ENCODE measurements around the gene TMEM82.

The TMEM82 gene

DNA sequence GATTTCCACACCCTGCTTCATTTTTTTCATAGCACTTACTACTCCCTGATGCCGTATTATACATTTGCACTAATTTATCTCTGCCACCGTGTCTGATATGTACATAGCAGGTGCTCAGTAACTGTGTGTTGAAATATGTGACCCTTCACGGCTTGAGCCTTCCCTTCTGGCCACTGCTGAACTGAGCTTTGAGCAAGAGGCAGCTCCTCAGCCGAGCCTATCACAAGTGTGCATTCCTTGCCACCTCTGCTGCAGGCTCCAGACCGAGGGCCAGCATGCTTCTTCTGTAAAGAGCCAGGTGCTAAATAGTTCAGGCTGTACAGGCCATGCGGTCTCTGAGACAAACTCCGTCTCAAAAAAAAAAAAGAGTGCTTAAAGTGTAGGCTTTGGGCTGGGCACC is 35.5 kb upstream of the TMEM82 start:
- H3K4me1 Mint-ChIP-seq = peaks cover 55% of the 10 kb centered on the region
- H3K27me3 Mint-ChIP-seq (ENCODE audit: low read depth) = no peaks in the 10 kb centered on the region
- peak overlapping the region in 2 of 3 experiments; percentile 20 to 22 for H3K4me3 Mint-ChIP-seq
- peaks cover 8% of the 10 kb centered on the region for H3K36me3 Mint-ChIP-seq (ENCODE audit: low read depth)
- no peaks in the 10 kb centered on the region for H3K9me3 Mint-ChIP-seq
- H3K27ac Mint-ChIP-seq = peak overlapping the region; percentile 81 to 92 (median 82)
- TF ChIP-seq, protein P1, sequence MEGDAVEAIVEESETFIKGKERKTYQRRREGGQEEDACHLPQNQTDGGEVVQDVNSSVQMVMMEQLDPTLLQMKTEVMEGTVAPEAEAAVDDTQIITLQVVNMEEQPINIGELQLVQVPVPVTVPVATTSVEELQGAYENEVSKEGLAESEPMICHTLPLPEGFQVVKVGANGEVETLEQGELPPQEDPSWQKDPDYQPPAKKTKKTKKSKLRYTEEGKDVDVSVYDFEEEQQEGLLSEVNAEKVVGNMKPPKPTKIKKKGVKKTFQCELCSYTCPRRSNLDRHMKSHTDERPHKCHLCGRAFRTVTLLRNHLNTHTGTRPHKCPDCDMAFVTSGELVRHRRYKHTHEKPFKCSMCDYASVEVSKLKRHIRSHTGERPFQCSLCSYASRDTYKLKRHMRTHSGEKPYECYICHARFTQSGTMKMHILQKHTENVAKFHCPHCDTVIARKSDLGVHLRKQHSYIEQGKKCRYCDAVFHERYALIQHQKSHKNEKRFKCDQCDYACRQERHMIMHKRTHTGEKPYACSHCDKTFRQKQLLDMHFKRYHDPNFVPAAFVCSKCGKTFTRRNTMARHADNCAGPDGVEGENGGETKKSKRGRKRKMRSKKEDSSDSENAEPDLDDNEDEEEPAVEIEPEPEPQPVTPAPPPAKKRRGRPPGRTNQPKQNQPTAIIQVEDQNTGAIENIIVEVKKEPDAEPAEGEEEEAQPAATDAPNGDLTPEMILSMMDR (IDR thresholded peaks at IDR 0.05; ENCODE audit: unreplicated experiment in 3 of 3) = no peak

DNA sequence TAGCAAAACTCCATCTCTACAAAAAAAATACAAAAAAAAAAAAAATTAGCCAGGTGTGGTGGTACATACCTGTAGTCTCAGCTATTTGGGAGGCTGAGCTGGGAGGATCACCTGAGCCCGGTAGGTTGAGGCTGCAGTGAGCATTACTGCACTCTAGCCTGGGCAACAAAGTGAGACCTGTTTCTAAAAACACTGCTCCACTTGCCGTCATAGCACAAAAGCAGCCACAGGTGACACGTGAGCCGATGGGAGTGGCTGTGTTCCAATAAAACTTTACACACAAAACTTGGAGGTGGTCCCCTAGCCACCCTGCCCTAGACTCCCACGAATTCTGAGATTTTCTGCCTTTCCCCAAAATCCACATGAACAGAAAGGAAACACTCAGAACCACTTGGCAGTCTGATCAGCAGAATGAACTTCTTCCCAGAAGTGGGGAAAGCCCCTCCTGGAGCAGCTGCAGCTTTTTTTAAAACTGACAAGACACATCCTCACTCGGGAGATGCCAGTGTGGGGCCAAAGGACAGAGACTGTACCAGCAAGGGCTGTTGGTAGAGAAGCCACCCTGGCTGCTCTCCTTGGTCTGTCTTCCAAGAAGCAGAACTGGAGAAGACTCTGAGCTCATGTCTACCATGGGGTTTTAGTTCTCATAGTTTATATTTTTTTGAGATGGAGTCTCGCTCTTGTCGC is 34.9 kb upstream of the TMEM82 start:
- peaks cover 8% of the 10 kb centered on the region for H3K36me3 Mint-ChIP-seq (ENCODE audit: low read depth)
- peaks cover 51% of the 10 kb centered on the region for H3K4me1 Mint-ChIP-seq
- H3K27ac Mint-ChIP-seq = peak overlapping the region in 2 of 3 experiments; percentile 25 to 41
- H3K9me3 Mint-ChIP-seq = no peaks in the 10 kb centered on the region
- H3K4me3 Mint-ChIP-seq = no peak overlapping the region
- no peaks in the 10 kb centered on the region for H3K27me3 Mint-ChIP-seq (ENCODE audit: low read depth)
- TF ChIP-seq, protein P1 (IDR thresholded peaks at IDR 0.05; ENCODE audit: unreplicated experiment in 3 of 3) = no peak

DNA sequence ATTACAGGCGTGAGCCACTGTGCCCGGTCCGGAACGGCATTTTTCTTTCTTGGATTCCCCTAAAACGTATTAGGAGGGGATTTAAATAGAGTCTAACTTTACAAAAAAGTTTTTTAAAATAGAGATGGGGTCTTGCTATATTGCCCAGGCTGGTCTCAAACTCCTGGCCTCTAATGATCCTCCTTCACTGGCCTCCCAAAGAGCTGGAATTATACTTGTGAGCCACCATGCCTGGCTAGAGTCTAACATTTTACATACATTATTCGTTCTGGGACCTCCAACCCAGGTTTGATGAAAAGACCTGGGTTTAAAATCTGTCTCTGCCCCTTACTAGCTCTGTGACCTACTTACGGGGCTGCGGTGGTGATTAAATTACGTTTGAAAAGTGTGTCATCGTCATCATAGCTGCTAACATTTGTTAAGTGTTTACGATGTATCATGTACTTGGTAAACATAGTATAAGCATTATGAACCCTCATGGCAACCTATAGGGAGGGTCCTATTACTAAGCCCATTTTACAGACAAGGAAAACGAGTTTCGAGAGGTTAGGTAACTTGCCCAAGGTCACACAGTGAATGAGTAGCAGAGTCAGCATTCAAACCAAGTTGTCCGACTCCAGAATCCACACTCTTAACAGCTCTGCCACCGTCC is 33.7 kb upstream of the TMEM82 start:
- no peaks in the 10 kb centered on the region for H3K9me3 Mint-ChIP-seq
- H3K4me1 Mint-ChIP-seq = peaks cover 43% of the 10 kb centered on the region
- H3K27ac Mint-ChIP-seq = peak overlapping the region in 2 of 3 experiments; percentile 50 to 61
- H3K4me3 Mint-ChIP-seq = no peak overlapping the region
- no peaks in the 10 kb centered on the region for H3K27me3 Mint-ChIP-seq (ENCODE audit: low read depth)
- H3K36me3 Mint-ChIP-seq (ENCODE audit: low read depth) = peaks cover 8% of the 10 kb centered on the region
- TF ChIP-seq, protein P1 (IDR thresholded peaks at IDR 0.05; ENCODE audit: unreplicated experiment in 3 of 3) = no peak

DNA sequence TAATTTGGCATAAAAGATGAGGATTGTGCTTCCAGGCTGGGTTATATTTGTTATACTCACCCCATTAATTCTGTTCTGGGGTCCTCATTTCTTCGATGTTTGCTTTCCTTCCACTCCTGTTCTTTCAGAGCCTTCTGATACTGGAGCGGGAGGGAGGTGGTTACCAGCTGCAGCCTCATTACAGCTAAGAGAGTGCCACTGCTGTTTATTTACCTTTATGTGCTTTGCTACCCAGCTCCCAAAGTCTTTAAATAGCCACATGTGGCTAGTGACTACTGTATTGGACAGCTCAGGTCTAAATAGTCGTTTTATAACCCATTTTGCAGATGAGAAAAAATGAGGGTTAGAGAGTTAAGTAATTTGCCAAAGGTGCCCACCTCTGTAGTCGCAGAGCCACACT is 33.1 kb upstream of the TMEM82 start:
- no peaks in the 10 kb centered on the region for H3K9me3 Mint-ChIP-seq
- peaks cover 39% of the 10 kb centered on the region for H3K4me1 Mint-ChIP-seq
- H3K36me3 Mint-ChIP-seq (ENCODE audit: low read depth) = peaks cover 9% of the 10 kb centered on the region
- no peak overlapping the region for H3K4me3 Mint-ChIP-seq
- H3K27ac Mint-ChIP-seq = peak overlapping the region; percentile 38 to 50 (median 41)
- H3K27me3 Mint-ChIP-seq (ENCODE audit: low read depth) = no peaks in the 10 kb centered on the region
- TF ChIP-seq, protein P1 (IDR thresholded peaks at IDR 0.05; ENCODE audit: unreplicated experiment in 3 of 3) = no peak

DNA sequence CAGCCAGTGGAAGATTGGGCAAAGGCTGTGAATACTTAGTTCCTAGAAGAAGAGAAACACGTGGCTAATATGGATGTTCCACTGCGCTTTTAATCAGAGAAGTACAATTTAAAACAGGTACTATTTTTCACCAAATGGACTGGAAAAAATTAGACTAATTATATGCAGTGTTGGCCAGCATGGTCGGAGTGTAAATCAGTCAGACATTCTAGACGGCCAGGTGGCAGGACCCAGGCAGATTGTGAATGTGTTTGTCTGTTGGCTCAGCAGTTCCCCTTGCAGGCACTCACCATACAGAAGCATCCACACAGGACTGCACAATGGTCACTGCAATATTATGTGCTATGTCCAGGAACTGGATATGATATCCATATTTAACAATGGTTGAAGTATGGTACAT is 30.1 kb upstream of the TMEM82 start:
- Mint-ChIP-seq H3K4me3 (no peak overlapping the region), H3K9me3 (no peaks in the 10 kb centered on the region), H3K27me3 (ENCODE audit: low read depth) (no peaks in the 10 kb centered on the region), H3K36me3 (ENCODE audit: low read depth) (peaks cover 12% of the 10 kb centered on the region), H3K27ac (no peak overlapping the region), H3K4me1 (peaks cover 33% of the 10 kb centered on the region)
- TF ChIP-seq, protein P1 (IDR thresholded peaks at IDR 0.05; ENCODE audit: unreplicated experiment in 3 of 3) = no peak

Data from nephron (organoid).